ENCODE measurements around the gene RNU5B-1. TPM values are rescaled to one million over a fixed set of nuclear protein-coding genes. Genes with fewer than 3 reads are reported as not detected.
"Not testable (repeated sequence)": the region's sequence is repeated elsewhere in the genome, so short reads cannot be mapped to it uniquely, and the experiment has no call there.

Gene RNU5B-1
- total RNA-seq, 6 experiments from 2014 or later = 8.6 to 18.0 (median 10.5) TPM; not detected in 3

- H3K4me1 Mint-ChIP-seq (ENCODE audit: low read depth) = peaks cover 11% of the 10 kb centered on the region
- H3K9me3 Mint-ChIP-seq; H3K36me3 Mint-ChIP-seq (ENCODE audit: low read depth); H3K27me3 Mint-ChIP-seq (ENCODE audit: insufficient read depth); H3K27ac Mint-ChIP-seq; H3K4me3 Mint-ChIP-seq: not testable (repeated sequence)
- TF ChIP-seq, protein P1, sequence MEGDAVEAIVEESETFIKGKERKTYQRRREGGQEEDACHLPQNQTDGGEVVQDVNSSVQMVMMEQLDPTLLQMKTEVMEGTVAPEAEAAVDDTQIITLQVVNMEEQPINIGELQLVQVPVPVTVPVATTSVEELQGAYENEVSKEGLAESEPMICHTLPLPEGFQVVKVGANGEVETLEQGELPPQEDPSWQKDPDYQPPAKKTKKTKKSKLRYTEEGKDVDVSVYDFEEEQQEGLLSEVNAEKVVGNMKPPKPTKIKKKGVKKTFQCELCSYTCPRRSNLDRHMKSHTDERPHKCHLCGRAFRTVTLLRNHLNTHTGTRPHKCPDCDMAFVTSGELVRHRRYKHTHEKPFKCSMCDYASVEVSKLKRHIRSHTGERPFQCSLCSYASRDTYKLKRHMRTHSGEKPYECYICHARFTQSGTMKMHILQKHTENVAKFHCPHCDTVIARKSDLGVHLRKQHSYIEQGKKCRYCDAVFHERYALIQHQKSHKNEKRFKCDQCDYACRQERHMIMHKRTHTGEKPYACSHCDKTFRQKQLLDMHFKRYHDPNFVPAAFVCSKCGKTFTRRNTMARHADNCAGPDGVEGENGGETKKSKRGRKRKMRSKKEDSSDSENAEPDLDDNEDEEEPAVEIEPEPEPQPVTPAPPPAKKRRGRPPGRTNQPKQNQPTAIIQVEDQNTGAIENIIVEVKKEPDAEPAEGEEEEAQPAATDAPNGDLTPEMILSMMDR (IDR thresholded peaks at IDR 0.05) = peak; percentile 86
- DNase-seq = peak; percentile 70
Observed at GRCh38 chr15:65270811-65271545, 33.5 kb upstream of the RNU5B-1 start.

- DNase-seq = no peak
- H3K27me3 Mint-ChIP-seq (ENCODE audit: insufficient read depth) = no peaks in the 10 kb centered on the region; the same call in none of the 2 replicates
- H3K27ac Mint-ChIP-seq = peak overlapping the region; percentile 15; the same call in 1 of the 2 replicates
- H3K9me3 Mint-ChIP-seq = no peaks in the 10 kb centered on the region
- H3K4me1 Mint-ChIP-seq (ENCODE audit: low read depth) = peaks cover 14% of the 10 kb centered on the region
- no peaks in the 10 kb centered on the region for H3K36me3 Mint-ChIP-seq (ENCODE audit: low read depth)
- TF ChIP-seq, protein P1 (IDR thresholded peaks at IDR 0.05) = no peak
- H3K4me3 Mint-ChIP-seq = no peak overlapping the region
Observed at GRCh38 chr15:65275104-65275727, 29.3 kb upstream of the RNU5B-1 start.

DNA sequence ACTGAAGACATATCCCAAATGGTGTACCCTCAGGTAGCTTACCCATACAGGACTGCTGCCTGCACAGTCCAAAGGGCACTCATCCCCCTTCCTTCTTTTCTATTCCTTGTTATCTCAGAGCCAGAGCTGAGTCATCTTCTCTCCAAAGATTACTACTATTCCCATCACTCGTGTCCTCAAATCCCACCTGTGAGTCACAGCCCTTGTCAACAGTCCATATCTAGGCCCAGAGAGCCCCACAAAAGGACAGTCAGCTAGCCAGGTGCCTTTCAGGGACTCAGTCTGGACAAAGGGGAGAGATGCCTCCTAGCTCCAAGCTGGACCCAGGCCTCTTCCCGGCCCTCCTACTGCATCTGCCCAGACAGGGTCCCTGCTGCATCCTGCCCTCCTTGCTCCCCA lies 28.8 kb upstream of the RNU5B-1 start:
- no peak overlapping the region for H3K4me3 Mint-ChIP-seq
- no peaks in the 10 kb centered on the region for H3K9me3 Mint-ChIP-seq
- no peaks in the 10 kb centered on the region; the same call in none of the 2 replicates for H3K27me3 Mint-ChIP-seq (ENCODE audit: insufficient read depth)
- no peaks in the 10 kb centered on the region for H3K36me3 Mint-ChIP-seq (ENCODE audit: low read depth)
- H3K4me1 Mint-ChIP-seq (ENCODE audit: low read depth) = peaks cover 14% of the 10 kb centered on the region
- peak; percentile 31 for DNase-seq
- TF ChIP-seq, protein P1 (IDR thresholded peaks at IDR 0.05) = no peak
- H3K27ac Mint-ChIP-seq = peak overlapping the region; percentile 15

DNA sequence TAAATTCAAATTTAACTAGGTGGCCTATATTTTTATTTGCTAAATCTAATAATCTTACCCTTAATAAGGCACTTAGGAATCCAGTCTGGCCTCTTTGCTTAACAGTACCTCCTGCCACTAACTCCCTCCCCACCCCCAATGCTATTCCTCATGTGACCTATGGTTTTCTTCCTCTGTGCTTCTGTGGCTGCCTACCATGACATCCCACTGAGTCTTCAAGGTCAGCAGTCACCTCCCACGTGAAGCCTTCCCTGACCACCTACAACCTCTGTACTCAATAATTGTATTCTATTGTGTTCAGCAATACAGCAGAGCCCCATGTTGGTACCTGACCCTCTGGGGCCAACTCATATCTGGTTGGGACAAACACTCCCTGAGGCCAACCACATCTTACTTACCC lies 27.5 kb upstream of the RNU5B-1 start:
- TF ChIP-seq, protein P1 (IDR thresholded peaks at IDR 0.05) = no peak
- peaks cover 14% of the 10 kb centered on the region for H3K4me1 Mint-ChIP-seq (ENCODE audit: low read depth)

DNA sequence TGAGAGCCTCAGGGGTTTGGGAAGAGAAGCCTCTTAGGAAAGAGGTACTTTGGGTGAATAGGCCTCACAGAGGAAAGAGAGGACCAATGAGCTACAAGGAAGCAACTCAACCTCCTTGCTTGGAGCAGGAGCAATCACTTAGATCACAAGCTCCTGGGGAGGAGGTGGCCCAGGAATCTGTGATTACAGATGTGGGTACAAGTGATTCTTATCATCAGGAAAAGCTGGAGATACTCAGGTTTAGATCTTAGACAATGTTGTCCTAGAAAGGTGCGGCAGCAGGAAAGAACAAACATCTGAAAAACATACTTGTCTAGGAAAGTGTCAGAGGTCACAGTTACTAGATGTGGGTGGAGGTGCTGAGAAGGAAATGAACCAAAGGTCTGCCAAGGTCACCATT lies 26.0 kb upstream of the RNU5B-1 start:
- no peak overlapping the region for H3K27ac Mint-ChIP-seq
- DNase-seq = no peak
- H3K4me3 Mint-ChIP-seq = no peak overlapping the region
- H3K27me3 Mint-ChIP-seq (ENCODE audit: insufficient read depth) = no peaks in the 10 kb centered on the region; the same call in none of the 2 replicates
- no peaks in the 10 kb centered on the region for H3K9me3 Mint-ChIP-seq
- H3K36me3 Mint-ChIP-seq (ENCODE audit: low read depth) = no peaks in the 10 kb centered on the region
- TF ChIP-seq, protein P1 (IDR thresholded peaks at IDR 0.05) = no peak
- H3K4me1 Mint-ChIP-seq (ENCODE audit: low read depth) = peaks cover 14% of the 10 kb centered on the region

More for the DNA sequence above, 27.5 kb upstream of the RNU5B-1 start:
- no peak for DNase-seq
- Mint-ChIP-seq H3K9me3 (no peaks in the 10 kb centered on the region), H3K36me3 (ENCODE audit: low read depth) (no peaks in the 10 kb centered on the region), H3K27ac (no peak overlapping the region; the same call in 1 of the 2 replicates), H3K27me3 (ENCODE audit: insufficient read depth) (no peaks in the 10 kb centered on the region; the same call in none of the 2 replicates), H3K4me3 (no peak overlapping the region)

All from HFFc6 (cell line).